Osteocyte (in vitro differentiated cells): ENCODE measurements around the gene NTRK2. TPM values are rescaled to one million over a fixed set of nuclear protein-coding genes. Genes with fewer than 3 reads are reported as not detected.
A peak's percentile ranks its signal among the peaks of the same experiment; 100 is the strongest.

ENCODE experiments used
- DNase-seq: peaks from one replicate; pipeline ENCODE4 v3.0.0; 2021; ENCODE audit warnings: mixed read lengths; ENCODE audit not compliant: unreplicated experiment; ENCODE audit errors: extremely low spot score
- H3K27ac Mint-ChIP-seq: one replicate; pipeline ENCODE4 v1.8.0; 2021; ENCODE audit warnings: mild to moderate bottlenecking, mixed read lengths; ENCODE audit not compliant: unreplicated experiment
- H3K27me3 Mint-ChIP-seq: one replicate; pipeline ENCODE4 v1.8.0; 2021; ENCODE audit warnings: mixed read lengths; ENCODE audit not compliant: unreplicated experiment
- H3K36me3 Mint-ChIP-seq: one replicate; pipeline ENCODE4 v1.8.0; 2021; ENCODE audit warnings: mixed read lengths; ENCODE audit not compliant: unreplicated experiment
- H3K4me1 Mint-ChIP-seq: one replicate; pipeline ENCODE4 v1.8.0; 2021; ENCODE audit warnings: mixed read lengths; ENCODE audit not compliant: unreplicated experiment
- H3K4me3 Mint-ChIP-seq: one replicate; pipeline ENCODE4 v1.8.0; 2021; ENCODE audit warnings: mild to moderate bottlenecking, moderate library complexity, mixed read lengths; ENCODE audit not compliant: unreplicated experiment
- H3K9me3 Mint-ChIP-seq: one replicate; pipeline ENCODE4 v1.8.0; 2021; ENCODE audit warnings: mixed read lengths; ENCODE audit not compliant: unreplicated experiment
- total RNA-seq: library from RNA; stranded (reverse); gene quantifications from 2 replicates; pipeline ENCODE4 v1.2.1, GENCODE V29; 2021
- TF ChIP-seq, protein P1 (sequence below): fragments of 200-600 bp; sonication (generic); IDR thresholded peaks from 2 replicates; pipeline ENCODE4 v1.5.0; 2021; ENCODE audit warnings: antibody characterized with exemption, mild to moderate bottlenecking, moderate library complexity

The NTRK2 gene
- total RNA-seq, 1 donor from 2014 or later = 29.4 TPM

GRCh38 chr9:84928419-84928818, 258.9 kb downstream of the NTRK2 start:
- peaks cover 1% of the 10 kb centered on the region for H3K4me1 Mint-ChIP-seq
- H3K27ac Mint-ChIP-seq = no peak overlapping the region
- TF ChIP-seq, protein P1, sequence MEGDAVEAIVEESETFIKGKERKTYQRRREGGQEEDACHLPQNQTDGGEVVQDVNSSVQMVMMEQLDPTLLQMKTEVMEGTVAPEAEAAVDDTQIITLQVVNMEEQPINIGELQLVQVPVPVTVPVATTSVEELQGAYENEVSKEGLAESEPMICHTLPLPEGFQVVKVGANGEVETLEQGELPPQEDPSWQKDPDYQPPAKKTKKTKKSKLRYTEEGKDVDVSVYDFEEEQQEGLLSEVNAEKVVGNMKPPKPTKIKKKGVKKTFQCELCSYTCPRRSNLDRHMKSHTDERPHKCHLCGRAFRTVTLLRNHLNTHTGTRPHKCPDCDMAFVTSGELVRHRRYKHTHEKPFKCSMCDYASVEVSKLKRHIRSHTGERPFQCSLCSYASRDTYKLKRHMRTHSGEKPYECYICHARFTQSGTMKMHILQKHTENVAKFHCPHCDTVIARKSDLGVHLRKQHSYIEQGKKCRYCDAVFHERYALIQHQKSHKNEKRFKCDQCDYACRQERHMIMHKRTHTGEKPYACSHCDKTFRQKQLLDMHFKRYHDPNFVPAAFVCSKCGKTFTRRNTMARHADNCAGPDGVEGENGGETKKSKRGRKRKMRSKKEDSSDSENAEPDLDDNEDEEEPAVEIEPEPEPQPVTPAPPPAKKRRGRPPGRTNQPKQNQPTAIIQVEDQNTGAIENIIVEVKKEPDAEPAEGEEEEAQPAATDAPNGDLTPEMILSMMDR = no peak
- H3K36me3 Mint-ChIP-seq = no peaks in the 10 kb centered on the region
- no peak for DNase-seq
- H3K27me3 Mint-ChIP-seq = no peaks in the 10 kb centered on the region
- H3K4me3 Mint-ChIP-seq = no peak overlapping the region
- no peaks in the 10 kb centered on the region for H3K9me3 Mint-ChIP-seq

GRCh38 chr9:84929068-84929467, 259.5 kb downstream of the NTRK2 start:
- no peaks in the 10 kb centered on the region for H3K36me3 Mint-ChIP-seq
- TF ChIP-seq, protein P1 = no peak
- no peak overlapping the region for H3K4me3 Mint-ChIP-seq
- H3K27ac Mint-ChIP-seq = no peak overlapping the region
- peaks cover under 1% of the 10 kb centered on the region for H3K4me1 Mint-ChIP-seq
- no peak for DNase-seq
- no peaks in the 10 kb centered on the region for H3K27me3 Mint-ChIP-seq
- no peaks in the 10 kb centered on the region for H3K9me3 Mint-ChIP-seq

- Mint-ChIP-seq H3K27me3 (no peaks in the 10 kb centered on the region), H3K9me3 (no peaks in the 10 kb centered on the region), H3K36me3 (no peaks in the 10 kb centered on the region), H3K4me3 (no peak overlapping the region), H3K4me1 (peaks cover 4% of the 10 kb centered on the region), H3K27ac (no peak overlapping the region)
- TF ChIP-seq, protein P1 = peak; percentile 42
- DNase-seq = no peak
Measured at GRCh38 chr9:84932915-84933527, 263.5 kb downstream of the NTRK2 start.

GRCh38 chr9:84935528-84936117, 266.1 kb downstream of the NTRK2 start:
- Mint-ChIP-seq H3K27ac (no peak overlapping the region), H3K27me3 (no peaks in the 10 kb centered on the region), H3K36me3 (no peaks in the 10 kb centered on the region), H3K4me3 (no peak overlapping the region), H3K4me1 (peaks cover 18% of the 10 kb centered on the region), H3K9me3 (no peaks in the 10 kb centered on the region)
- TF ChIP-seq, protein P1 = no peak
- no peak for DNase-seq

DNA sequence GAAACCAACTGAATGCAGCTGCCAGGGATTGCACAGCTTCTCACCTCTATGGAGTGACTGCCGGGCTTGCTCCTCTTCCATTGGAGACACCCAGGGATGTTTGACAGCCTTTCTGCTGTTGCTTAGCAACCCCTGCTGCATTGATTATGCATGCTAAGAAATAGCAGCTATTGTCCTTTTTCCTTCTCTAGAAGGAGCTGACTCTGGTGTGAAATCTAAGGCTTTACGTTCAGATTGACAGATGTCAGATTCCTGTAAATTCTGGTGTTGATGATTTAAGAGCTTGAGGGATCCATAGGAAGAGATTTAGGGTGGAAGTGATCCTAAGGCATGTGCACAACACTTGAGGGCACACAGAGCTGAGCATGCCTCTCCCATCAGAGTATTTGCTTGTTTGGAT, 267.7 kb downstream of the NTRK2 start:
- no peak overlapping the region for H3K4me3 Mint-ChIP-seq
- no peaks in the 10 kb centered on the region for H3K27me3 Mint-ChIP-seq
- H3K36me3 Mint-ChIP-seq = no peaks in the 10 kb centered on the region
- no peaks in the 10 kb centered on the region for H3K9me3 Mint-ChIP-seq
- peaks cover 21% of the 10 kb centered on the region for H3K4me1 Mint-ChIP-seq
- H3K27ac Mint-ChIP-seq = no peak overlapping the region
- no peak for DNase-seq
- TF ChIP-seq, protein P1 = no peak
